G401.6 (cell line): ENCODE data around the gene NNMT.

ENCODE experiments used
- FAIRE-seq: peaks from 2 replicates; lab custom pipeline; 2012; peaks lifted over from hg19 to GRCh38; lab: Jason Lieb, UNC

Gene NNMT

GRCh38 chr11:114295676-114296604 is at the start of gene NNMT:
TSS of gene NNMT (plus strand) at chr11:114296399. CDS start at chr11:114296557, 158 bp downstream.
- FAIRE-seq, result no peak

- FAIRE-seq, result no peak
These were observed 49.0 kb upstream of the NNMT start for GRCh38 chr11:114247070-114247789.

- FAIRE-seq, result no peak
These were observed 46.0 kb upstream of the NNMT start for GRCh38 chr11:114250180-114250579.

GRCh38 chr11:114250993-114251814 is 45.0 kb upstream of the NNMT start:
- FAIRE-seq, result no peak

GRCh38 chr11:114251815-114252337 is 44.3 kb upstream of the NNMT start:
- no peak for FAIRE-seq

- no peak for FAIRE-seq
These were observed 43.4 kb upstream of the NNMT start for GRCh38 chr11:114252767-114253166.

- FAIRE-seq, result no peak
These were observed 42.4 kb upstream of the NNMT start for GRCh38 chr11:114253771-114254170.

GRCh38 chr11:114254571-114255146 is 41.5 kb upstream of the NNMT start:
- no peak for FAIRE-seq

GRCh38 chr11:114255289-114255688 is 40.9 kb upstream of the NNMT start:
- FAIRE-seq, result no peak

GRCh38 chr11:114256176-114256966 is 39.8 kb upstream of the NNMT start:
- no peak for FAIRE-seq

- no peak for FAIRE-seq
These were observed 39.3 kb upstream of the NNMT start for GRCh38 chr11:114256967-114257286.

- no peak for FAIRE-seq
These were observed 38.3 kb upstream of the NNMT start for GRCh38 chr11:114257621-114258558.

GRCh38 chr11:114258696-114259095 is 37.5 kb upstream of the NNMT start:
- no peak for FAIRE-seq

- FAIRE-seq, result no peak
These were observed 37.1 kb upstream of the NNMT start for GRCh38 chr11:114259124-114259526.

- FAIRE-seq, result no peak
These were observed 36.6 kb upstream of the NNMT start for GRCh38 chr11:114259551-114259983.

GRCh38 chr11:114260077-114260476 is 36.1 kb upstream of the NNMT start:
- FAIRE-seq, result no peak

- no peak for FAIRE-seq
These were observed 35.7 kb upstream of the NNMT start for GRCh38 chr11:114260483-114260882.

GRCh38 chr11:114261791-114262190 is 34.4 kb upstream of the NNMT start:
- no peak for FAIRE-seq

- no peak for FAIRE-seq
These were observed 33.3 kb upstream of the NNMT start for GRCh38 chr11:114262681-114263512.
